Activated CD4-positive, alpha-beta T cell treated with anti-CD3 and anti-CD28 coated beads, Interleukin-2, amount 10 ng/mL, durations not matched to agents 7 days and 5 days (primary cell): ENCODE results near the gene ARHGEF38. TPM values are rescaled to one million over a fixed set of nuclear protein-coding genes. Genes with fewer than 3 reads are reported as not detected.

Source experiments
- CTCF ChIA-PET: fragments of 350-600 bp; sonication (Branson Sonifier 250); formaldehyde crosslinking; loops from one replicate; lab custom pipeline; 2021; ENCODE audit warnings: antibody characterized with exemption; lab: Charles Lee
- POLR2A ChIA-PET: fragments of 350-600 bp; sonication (Branson Sonifier 250); formaldehyde crosslinking; loops from one replicate; lab custom pipeline; 2021; ENCODE audit warnings: antibody characterized with exemption; lab: Charles Lee
- DNase-seq: peaks from one replicate; pipeline ENCODE4 v3.0.0-alpha.2; 2020
- H3K27ac Mint-ChIP-seq: one replicate; pipeline ENCODE4 v1.8.0; 2021; ENCODE audit warnings: mild to moderate bottlenecking, moderate library complexity, mixed read lengths
- H3K27me3 Mint-ChIP-seq: one replicate; pipeline ENCODE4 v1.8.0; 2021; ENCODE audit warnings: mixed read lengths
- H3K36me3 Mint-ChIP-seq: one replicate; pipeline ENCODE4 v1.8.0; 2021; ENCODE audit warnings: low read depth, mixed read lengths
- H3K4me1 Mint-ChIP-seq: one replicate; pipeline ENCODE4 v1.8.0; 2021; ENCODE audit warnings: mixed read lengths
- H3K4me3 Mint-ChIP-seq: one replicate; pipeline ENCODE4 v1.8.0; 2021; ENCODE audit warnings: mild to moderate bottlenecking, moderate library complexity, mixed read lengths
- H3K9me3 Mint-ChIP-seq: one replicate; pipeline ENCODE4 v1.8.0; 2021; ENCODE audit warnings: mixed read lengths
- total RNA-seq, 2 experiments: library from RNA; stranded (reverse); gene quantifications; one replicate each; pipeline ENCODE4 v1.2.3, GENCODE V29; 2021

The ARHGEF38 gene, protein sequence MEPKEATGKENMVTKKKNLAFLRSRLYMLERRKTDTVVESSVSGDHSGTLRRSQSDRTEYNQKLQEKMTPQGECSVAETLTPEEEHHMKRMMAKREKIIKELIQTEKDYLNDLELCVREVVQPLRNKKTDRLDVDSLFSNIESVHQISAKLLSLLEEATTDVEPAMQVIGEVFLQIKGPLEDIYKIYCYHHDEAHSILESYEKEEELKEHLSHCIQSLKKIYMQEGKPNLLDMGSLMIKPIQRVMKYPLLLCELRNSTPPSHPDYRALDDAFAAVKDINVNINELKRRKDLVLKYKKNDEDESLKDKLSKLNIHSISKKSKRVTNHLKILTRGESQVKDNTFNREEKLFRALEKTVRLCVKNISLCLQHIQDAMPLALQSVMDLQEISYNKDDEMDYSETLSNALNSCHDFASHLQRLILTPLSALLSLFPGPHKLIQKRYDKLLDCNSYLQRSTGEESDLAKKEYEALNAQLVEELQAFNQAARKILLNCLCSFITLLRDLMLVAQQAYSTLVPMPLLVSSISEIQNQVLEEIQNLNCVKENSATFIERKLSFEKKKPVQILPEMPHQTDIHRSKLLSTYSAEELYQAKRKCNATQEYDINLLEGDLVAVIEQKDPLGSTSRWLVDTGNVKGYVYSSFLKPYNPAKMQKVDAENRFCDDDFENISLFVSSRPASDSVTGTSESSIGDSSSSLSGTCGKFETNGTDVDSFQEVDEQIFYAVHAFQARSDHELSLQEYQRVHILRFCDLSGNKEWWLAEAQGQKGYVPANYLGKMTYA
- total RNA-seq: not detected

DNA sequence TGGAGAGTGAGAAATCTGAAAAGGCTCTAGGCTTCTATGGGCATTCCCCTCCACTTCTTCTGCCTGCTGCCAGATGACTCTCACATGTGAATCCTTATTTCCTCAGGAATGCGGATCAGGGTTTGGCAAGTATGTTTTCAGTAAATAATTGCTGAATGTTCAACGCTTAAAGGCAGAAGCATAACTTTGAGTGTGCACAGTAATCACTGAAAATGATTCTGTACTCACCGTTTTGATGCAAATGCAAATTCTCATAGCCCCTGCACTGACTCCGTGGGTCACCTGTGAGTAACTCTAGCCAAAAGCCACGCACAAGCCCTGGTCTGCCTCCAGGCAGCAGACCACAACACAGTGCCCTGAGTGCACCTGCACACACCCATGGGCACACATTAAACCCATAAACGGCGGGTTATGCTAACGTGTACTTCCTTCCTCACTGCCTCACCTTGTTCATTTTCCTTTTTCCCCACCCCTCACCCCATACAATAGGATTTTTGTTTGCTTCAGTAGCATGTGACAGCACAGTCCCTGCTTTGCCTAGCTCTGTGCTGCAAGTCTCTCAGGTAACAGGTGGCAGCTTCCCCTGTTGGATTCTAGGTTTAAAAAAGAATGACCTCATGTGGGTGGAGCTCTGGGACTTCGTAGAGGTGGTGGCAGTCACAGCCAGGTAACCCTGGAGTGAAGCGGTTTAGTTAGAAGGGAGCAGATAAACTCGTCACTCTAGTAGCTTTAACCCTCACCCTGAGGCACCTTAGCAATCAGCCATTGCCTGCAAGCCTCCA, at the start of gene ARHGEF38:
ARHGEF38 (plus strand) TSS at position 656 of the 782 bp plus-strand sequence. CDS start 146 bp downstream, outside the sequence.
- DNase-seq: no peak
- no peaks in the 10 kb centered on the region for H3K36me3 Mint-ChIP-seq
- no peak within 1 kb of the TSS for H3K4me3 Mint-ChIP-seq
- CTCF ChIA-PET: no interaction called here
- no peaks in the 10 kb centered on the region for H3K9me3 Mint-ChIP-seq
- POLR2A ChIA-PET: no interaction called here
- no peak within 1 kb of the TSS for H3K27ac Mint-ChIP-seq
- peaks cover 3% of the 10 kb centered on the region for H3K27me3 Mint-ChIP-seq
- no peaks in the 10 kb centered on the region for H3K4me1 Mint-ChIP-seq

DNA sequence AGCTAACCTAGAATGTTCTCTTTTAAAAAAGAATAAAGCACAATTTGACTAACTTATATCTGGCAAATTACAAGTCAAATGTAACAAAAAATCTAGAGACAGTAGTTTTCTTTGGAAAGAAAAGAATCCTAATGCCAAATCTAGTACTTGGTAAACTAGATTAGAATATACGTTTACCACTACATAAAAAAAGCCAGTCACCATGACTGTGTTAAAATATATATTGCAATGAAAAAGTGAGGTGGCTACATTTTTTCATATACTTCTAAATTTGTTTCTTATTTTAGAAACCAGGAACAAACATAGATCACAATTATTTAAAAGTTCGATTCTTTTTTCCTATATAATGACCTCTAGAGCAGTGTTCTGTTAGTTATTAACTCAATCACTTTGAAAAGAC, 48.9 kb upstream of the ARHGEF38 start:
- ChIA-PET POLR2A (no interaction called here), CTCF (no interaction called here)
- Mint-ChIP-seq H3K36me3 (no peaks in the 10 kb centered on the region), H3K27me3 (no peaks in the 10 kb centered on the region), H3K4me3 (no peak overlapping the region), H3K9me3 (no peaks in the 10 kb centered on the region), H3K4me1 (no peaks in the 10 kb centered on the region), H3K27ac (no peak overlapping the region)
- no peak for DNase-seq

DNA sequence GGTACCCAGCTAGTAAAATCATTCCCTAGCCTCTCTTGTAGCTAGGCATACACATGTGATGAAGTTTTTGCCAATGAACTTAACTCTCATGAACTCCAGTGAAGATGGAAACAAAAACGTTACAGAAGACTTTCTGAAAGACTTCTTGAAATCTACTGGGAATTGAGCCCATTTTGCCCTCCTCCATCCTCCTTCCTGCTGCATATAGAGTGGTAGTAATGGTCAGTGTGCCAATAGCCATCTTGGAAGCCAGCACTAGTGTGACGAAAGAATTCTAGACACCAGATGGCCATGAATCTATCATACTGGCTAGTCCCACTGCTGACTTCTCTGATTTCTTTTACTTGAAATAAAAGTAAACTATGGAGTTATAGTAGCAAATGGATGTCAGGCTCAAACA, 47.7 kb upstream of the ARHGEF38 start:
- Mint-ChIP-seq H3K4me3 (no peak overlapping the region), H3K36me3 (no peaks in the 10 kb centered on the region), H3K27me3 (no peaks in the 10 kb centered on the region), H3K27ac (no peak overlapping the region), H3K9me3 (no peaks in the 10 kb centered on the region), H3K4me1 (no peaks in the 10 kb centered on the region)
- ChIA-PET CTCF (no interaction called here), POLR2A (no interaction called here)
- no peak for DNase-seq

DNA sequence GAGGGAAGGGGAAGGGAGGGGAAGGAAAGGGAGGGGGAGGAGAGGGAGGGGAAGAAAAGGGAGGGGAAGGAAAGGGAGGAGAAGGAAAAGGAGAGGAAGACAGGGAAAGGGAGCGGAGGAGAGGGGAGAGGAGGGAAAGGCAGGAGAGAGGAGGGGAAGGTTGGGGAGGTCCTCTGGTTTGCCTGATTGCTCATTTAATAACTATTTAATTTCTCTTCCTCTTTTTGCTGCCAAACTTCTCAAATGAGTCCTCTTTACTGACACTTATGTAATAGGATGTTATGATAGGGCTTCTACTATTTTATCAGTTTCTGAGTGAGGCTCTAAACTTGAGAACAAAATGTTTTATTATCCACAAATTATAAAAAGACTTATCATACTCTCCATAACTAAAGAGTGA, 43.1 kb upstream of the ARHGEF38 start:
- Mint-ChIP-seq H3K4me1 (no peaks in the 10 kb centered on the region), H3K4me3 (no peak overlapping the region), H3K9me3 (peaks cover 4% of the 10 kb centered on the region), H3K27me3 (peaks cover 15% of the 10 kb centered on the region), H3K27ac (no peak overlapping the region), H3K36me3 (no peaks in the 10 kb centered on the region)
- CTCF ChIA-PET: no interaction called here
- POLR2A ChIA-PET: no interaction called here
- no peak for DNase-seq

DNA sequence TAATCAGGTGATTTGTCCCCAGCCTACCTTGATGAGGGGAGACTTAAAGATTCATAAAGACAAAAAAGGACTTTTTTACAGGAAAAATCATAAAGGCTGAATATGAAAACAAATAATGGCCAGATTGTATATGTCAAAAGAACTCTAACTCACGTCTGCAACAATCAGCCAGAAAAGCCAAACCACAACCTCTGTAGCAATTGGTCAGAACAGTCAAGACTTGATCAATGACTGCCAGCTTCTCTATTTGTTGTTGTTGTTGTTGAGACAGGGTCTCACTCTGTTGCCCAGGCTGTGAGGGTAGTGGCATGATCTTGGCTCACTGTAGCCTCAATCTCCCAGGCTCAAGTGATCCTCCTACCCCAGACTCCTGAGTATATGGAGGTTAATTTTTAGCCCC, 42.7 kb upstream of the ARHGEF38 start:
- no peak for DNase-seq
- Mint-ChIP-seq H3K4me1 (no peaks in the 10 kb centered on the region), H3K4me3 (no peak overlapping the region), H3K9me3 (peaks cover 4% of the 10 kb centered on the region), H3K36me3 (no peaks in the 10 kb centered on the region), H3K27me3 (peaks cover 20% of the 10 kb centered on the region), H3K27ac (no peak overlapping the region)
- ChIA-PET POLR2A (no interaction called here), CTCF (no interaction called here)

DNA sequence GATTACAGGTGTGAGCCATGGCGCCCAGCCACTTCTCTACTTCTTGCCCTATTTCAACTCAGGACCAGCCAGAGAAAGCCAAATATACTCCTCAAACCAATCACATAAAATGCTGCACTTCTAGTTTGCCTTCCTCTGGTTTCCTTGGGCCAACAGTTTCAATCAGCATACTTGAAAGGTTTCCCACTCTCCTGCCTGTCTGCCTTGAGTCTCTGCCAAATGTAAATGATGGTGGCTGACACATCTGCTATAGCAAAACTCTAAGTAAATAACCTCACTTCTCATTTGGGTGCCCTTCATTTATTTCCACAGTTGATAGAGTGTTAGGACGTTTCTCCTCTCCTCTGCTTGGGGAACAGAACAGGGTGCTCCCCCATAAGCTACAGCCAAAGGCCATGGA, 42.2 kb upstream of the ARHGEF38 start:
- Mint-ChIP-seq H3K27ac (no peak overlapping the region), H3K4me3 (no peak overlapping the region), H3K36me3 (no peaks in the 10 kb centered on the region), H3K27me3 (peaks cover 23% of the 10 kb centered on the region), H3K9me3 (peaks cover 4% of the 10 kb centered on the region), H3K4me1 (no peaks in the 10 kb centered on the region)
- CTCF ChIA-PET: no interaction called here
- no peak for DNase-seq
- POLR2A ChIA-PET: no interaction called here

DNA sequence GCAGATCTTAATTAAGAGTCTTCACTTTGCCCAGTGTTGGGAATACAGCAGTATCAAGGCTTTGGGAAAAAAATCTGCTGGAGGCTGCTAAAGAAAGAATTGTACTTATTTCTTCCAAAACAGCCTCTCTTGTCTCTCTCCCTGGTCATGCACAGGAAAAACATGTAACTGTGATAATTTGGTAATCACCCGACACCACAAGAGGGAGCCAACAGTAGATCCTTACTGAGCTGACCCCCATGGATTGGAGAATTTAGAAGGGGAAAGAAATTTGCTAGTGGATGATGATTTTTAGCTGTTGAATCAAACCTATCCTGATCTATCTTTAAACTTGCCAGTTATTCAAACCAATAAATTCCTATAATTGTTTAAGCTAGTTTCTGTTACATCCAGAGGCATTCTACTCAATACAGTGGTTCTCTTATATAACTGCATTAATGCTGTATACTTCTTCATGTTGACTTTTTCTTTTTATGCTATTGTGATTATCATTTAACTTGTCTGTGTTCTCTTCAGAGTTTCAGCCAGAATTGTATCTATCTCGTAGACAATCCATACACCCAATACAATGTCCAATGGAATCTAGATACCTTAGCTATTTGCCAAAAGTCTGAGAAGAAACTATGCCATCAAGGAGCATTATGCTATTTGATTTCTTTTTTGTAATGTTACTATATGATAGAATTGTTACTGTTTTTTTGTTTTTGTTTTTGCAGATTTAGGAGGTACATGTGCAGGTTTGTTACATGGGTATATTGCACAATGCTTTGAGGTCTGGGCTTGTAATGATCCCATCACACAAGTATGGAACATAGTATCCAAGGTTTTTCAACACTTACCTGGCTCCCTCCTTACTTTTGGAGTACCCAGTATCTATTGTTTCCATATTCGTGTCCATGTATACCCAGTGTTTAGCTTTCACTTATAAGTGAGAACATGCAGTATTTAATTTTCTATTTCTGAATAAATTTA, 31.3 kb upstream of the ARHGEF38 start:
- Mint-ChIP-seq H3K36me3 (no peaks in the 10 kb centered on the region), H3K4me1 (no peaks in the 10 kb centered on the region), H3K9me3 (no peaks in the 10 kb centered on the region), H3K4me3 (no peak overlapping the region), H3K27ac (no peak overlapping the region), H3K27me3 (peaks cover 7% of the 10 kb centered on the region)
- ChIA-PET POLR2A (no interaction called here), CTCF (no interaction called here)
- peak; percentile 24 for DNase-seq

DNA sequence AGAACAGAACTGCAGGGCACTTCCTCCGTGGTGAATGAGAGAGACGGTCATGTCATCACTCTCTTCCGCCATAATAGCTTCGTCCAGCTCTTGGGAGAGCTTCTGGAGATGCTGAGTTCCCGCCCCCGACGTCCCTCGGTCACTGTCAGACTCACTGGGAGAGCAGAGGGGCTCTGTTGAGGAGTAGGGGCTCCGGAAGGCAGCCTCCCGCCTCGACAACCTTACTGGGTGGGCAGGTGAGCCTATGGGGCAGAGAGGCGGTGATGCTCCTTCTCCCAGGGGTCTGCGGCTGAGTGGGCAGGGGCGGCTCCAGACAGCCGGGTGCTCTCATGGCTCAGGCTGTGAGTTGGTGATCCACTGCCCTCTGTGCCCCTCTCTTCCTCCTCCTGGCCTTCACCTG, 25.8 kb upstream of the ARHGEF38 start:
- DNase-seq: no peak
- Mint-ChIP-seq H3K27me3 (peaks cover 7% of the 10 kb centered on the region), H3K4me1 (no peaks in the 10 kb centered on the region), H3K4me3 (no peak overlapping the region), H3K27ac (no peak overlapping the region), H3K9me3 (no peaks in the 10 kb centered on the region), H3K36me3 (no peaks in the 10 kb centered on the region)
- ChIA-PET POLR2A (no interaction called here), CTCF (no interaction called here)

DNA sequence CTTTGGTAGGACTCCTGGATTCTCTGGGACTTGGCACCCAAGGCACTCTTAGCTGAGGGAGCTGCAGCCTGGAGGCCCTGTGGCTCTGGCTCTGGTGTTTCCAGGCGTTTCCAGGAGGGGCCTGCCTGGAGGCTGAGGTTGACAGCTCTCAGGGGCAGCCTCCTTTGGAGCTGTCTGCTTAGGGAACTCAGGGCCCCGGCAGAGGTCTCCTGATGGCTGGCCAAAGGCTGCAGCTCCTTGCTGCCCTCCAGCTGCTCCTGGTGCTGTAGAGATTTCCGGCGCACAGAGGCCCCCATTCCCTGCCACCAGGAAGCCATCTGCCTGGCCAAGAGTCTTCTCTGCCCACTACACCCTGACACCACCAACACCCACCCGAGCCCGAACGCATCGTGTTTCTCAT, 25.3 kb upstream of the ARHGEF38 start:
- CTCF ChIA-PET: no interaction called here
- Mint-ChIP-seq H3K9me3 (no peaks in the 10 kb centered on the region), H3K27me3 (peaks cover 7% of the 10 kb centered on the region), H3K4me3 (no peak overlapping the region), H3K4me1 (no peaks in the 10 kb centered on the region), H3K27ac (no peak overlapping the region), H3K36me3 (no peaks in the 10 kb centered on the region)
- POLR2A ChIA-PET: no interaction called here
- no peak for DNase-seq

DNA sequence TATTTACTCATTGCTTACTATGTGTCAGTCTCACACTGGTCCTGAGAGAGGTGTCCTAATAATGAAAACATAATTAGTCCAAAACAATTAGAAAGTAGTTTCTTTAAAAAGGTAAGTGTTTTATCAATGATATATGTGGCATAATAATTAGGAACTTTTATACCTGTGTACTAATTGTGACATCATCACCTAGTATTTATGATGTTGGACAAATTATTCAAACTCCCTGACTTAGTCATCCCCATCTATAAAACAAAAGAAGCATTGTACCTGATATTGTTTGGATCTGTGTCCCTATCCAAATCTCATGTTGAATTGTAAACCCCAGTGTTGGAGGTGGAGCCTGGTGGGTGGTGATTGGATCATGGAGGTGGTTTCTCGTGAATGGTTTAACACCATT, 15.8 kb upstream of the ARHGEF38 start:
- ChIA-PET POLR2A (no interaction called here), CTCF (no interaction called here)
- H3K36me3 Mint-ChIP-seq: no peaks in the 10 kb centered on the region
- DNase-seq: no peak
- H3K9me3 Mint-ChIP-seq: no peaks in the 10 kb centered on the region
- H3K4me1 Mint-ChIP-seq: peaks cover 7% of the 10 kb centered on the region
- no peak overlapping the region for H3K27ac Mint-ChIP-seq
- no peak overlapping the region for H3K4me3 Mint-ChIP-seq
- peaks cover 4% of the 10 kb centered on the region for H3K27me3 Mint-ChIP-seq

DNA sequence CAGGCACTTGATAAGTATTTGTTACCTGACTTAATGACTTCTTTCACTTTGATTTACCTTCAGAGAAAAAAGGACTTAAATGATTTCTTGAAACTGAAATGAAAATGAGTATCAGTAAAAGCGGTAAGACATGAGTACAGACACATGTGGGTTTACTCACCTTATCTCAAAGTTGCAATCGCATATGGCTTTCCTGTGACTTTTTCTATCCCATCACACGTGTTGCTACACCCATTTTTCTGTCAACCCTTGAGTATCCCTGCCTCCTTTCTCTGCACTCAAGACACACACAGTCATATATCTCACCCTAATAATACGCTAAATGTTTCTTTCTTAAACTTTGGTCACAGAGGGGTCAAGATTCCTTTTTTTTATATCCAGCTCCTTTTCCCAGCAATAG, 11.0 kb upstream of the ARHGEF38 start:
- DNase-seq: no peak
- CTCF ChIA-PET: no interaction called here
- Mint-ChIP-seq H3K27me3 (peaks cover 17% of the 10 kb centered on the region), H3K27ac (no peak overlapping the region), H3K4me1 (peaks cover 11% of the 10 kb centered on the region), H3K36me3 (no peaks in the 10 kb centered on the region), H3K9me3 (no peaks in the 10 kb centered on the region), H3K4me3 (no peak overlapping the region)
- POLR2A ChIA-PET: no interaction called here

DNA sequence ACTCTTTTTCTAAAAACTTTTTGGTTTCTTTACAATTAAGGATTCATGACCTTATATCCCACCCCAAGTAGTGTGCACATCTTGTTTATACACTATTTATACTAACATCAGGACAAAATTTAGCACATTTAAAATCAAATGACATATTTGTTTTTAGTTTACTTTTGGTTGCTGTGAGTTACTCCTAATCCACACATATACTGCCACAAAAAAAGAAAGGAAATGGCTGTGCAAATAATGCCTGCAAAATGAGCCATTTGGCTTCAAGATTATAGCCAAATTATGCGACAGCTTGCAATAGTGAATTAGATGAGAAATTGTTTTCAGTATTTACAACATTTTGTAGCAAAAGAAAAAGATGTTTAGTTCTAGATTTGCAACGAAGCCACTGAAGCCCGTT, 10.4 kb upstream of the ARHGEF38 start:
- H3K27me3 Mint-ChIP-seq: peaks cover 17% of the 10 kb centered on the region
- H3K4me1 Mint-ChIP-seq: peaks cover 11% of the 10 kb centered on the region
- H3K36me3 Mint-ChIP-seq: no peaks in the 10 kb centered on the region
- H3K4me3 Mint-ChIP-seq: no peak overlapping the region
- CTCF ChIA-PET: no interaction called here
- POLR2A ChIA-PET: no interaction called here
- no peak overlapping the region for H3K27ac Mint-ChIP-seq
- DNase-seq: no peak
- H3K9me3 Mint-ChIP-seq: no peaks in the 10 kb centered on the region
